ENCODE measurements around the gene ZNF407.

ZNF407 gene

GRCh38 chr18:74831571-74832250 lies 234.0 kb downstream of the ZNF407 start:
- no peak for DNase-seq (ENCODE audit: low read depth in 2 of 2)

GRCh38 chr18:74832381-74832780 lies 234.7 kb downstream of the ZNF407 start:
- no peak for DNase-seq (ENCODE audit: low read depth in 2 of 2)

GRCh38 chr18:74832999-74833398 lies 235.3 kb downstream of the ZNF407 start:
- DNase-seq (ENCODE audit: low read depth in 2 of 2): no peak

GRCh38 chr18:74834424-74835309 lies 237.0 kb downstream of the ZNF407 start:
- no peak for DNase-seq (ENCODE audit: low read depth in 2 of 2)

- DNase-seq (ENCODE audit: low read depth in 2 of 2): no peak
Observed at GRCh38 chr18:74836296-74837139, 238.8 kb downstream of the ZNF407 start.

- DNase-seq (ENCODE audit: low read depth in 2 of 2): no peak
Observed at GRCh38 chr18:74840492-74841167, 243.0 kb downstream of the ZNF407 start.

- no peak for DNase-seq (ENCODE audit: low read depth in 2 of 2)
Observed at GRCh38 chr18:74841248-74841647, 243.6 kb downstream of the ZNF407 start.

GRCh38 chr18:74849301-74849700 lies 251.6 kb downstream of the ZNF407 start:
- no peak for DNase-seq (ENCODE audit: low read depth in 2 of 2)

GRCh38 chr18:74856434-74856833 lies 258.8 kb downstream of the ZNF407 start:
- no peak for DNase-seq (ENCODE audit: low read depth in 2 of 2)

GRCh38 chr18:74856928-74857327 lies 259.3 kb downstream of the ZNF407 start:
- DNase-seq (ENCODE audit: low read depth in 2 of 2): no peak

- no peak for DNase-seq (ENCODE audit: low read depth in 2 of 2)
Observed at GRCh38 chr18:74857901-74858300, 260.2 kb downstream of the ZNF407 start.

- no peak for DNase-seq (ENCODE audit: low read depth in 2 of 2)
Observed at GRCh38 chr18:74861154-74861553, 263.5 kb downstream of the ZNF407 start.

GRCh38 chr18:74862094-74862493 lies 264.4 kb downstream of the ZNF407 start:
- DNase-seq (ENCODE audit: low read depth in 2 of 2): no peak

GRCh38 chr18:74866577-74866976 lies 268.9 kb downstream of the ZNF407 start:
- DNase-seq (ENCODE audit: low read depth in 2 of 2): no peak

- no peak for DNase-seq (ENCODE audit: low read depth in 2 of 2)
Observed at GRCh38 chr18:74868461-74868860, 270.8 kb downstream of the ZNF407 start.

- no peak for DNase-seq (ENCODE audit: low read depth in 2 of 2)
Observed at GRCh38 chr18:74869904-74870863, 272.5 kb downstream of the ZNF407 start.

- DNase-seq (ENCODE audit: low read depth in 2 of 2): no peak
Observed at GRCh38 chr18:74870950-74871349, 273.3 kb downstream of the ZNF407 start.

GRCh38 chr18:74873629-74874028 lies 276.0 kb downstream of the ZNF407 start:
- DNase-seq (ENCODE audit: low read depth in 2 of 2): no peak

- DNase-seq (ENCODE audit: low read depth in 2 of 2): no peak
Observed at GRCh38 chr18:74874351-74874750, 276.7 kb downstream of the ZNF407 start.

- no peak for DNase-seq (ENCODE audit: low read depth in 2 of 2)
Observed at GRCh38 chr18:74876630-74877243, 279.1 kb downstream of the ZNF407 start.

Measured in fibroblast of skin of left biceps (primary cell).